Muscle of leg (tissue), 11 donors: ENCODE data around the gene CHCT1. TPM values are rescaled to one million over a fixed set of nuclear protein-coding genes. Genes with fewer than 3 reads are reported as not detected.
"Not testable (repeated sequence)": the region's sequence is repeated elsewhere in the genome, so short reads cannot be mapped to it uniquely, and the experiment has no call there.

Source experiments
- DNase-seq: peaks from one replicate; pipeline ENCODE4 v3.0.0; 2013
- H3K27ac ChIP-seq: one replicate; pipeline ENCODE4 v1.5.1; 2013; ENCODE audit warnings: mild to moderate bottlenecking, low read length, control low read depth
- H3K27me3 ChIP-seq: one replicate; pipeline ENCODE4 v1.6.1; 2013; ENCODE audit warnings: low read length; ENCODE audit not compliant: control insufficient read depth, insufficient read depth
- H3K36me3 ChIP-seq: one replicate; pipeline ENCODE4 v1.6.1; 2013; ENCODE audit warnings: low read length; ENCODE audit not compliant: control insufficient read depth, insufficient read depth
- H3K4me1 ChIP-seq: one replicate; pipeline ENCODE4 v1.6.1; 2013; ENCODE audit warnings: low read length; ENCODE audit not compliant: control insufficient read depth, insufficient read depth
- H3K4me3 ChIP-seq: one replicate; pipeline ENCODE4 v1.5.1; 2013; ENCODE audit warnings: low read length, control low read depth
- H3K9me3 ChIP-seq: replicated peaks from 2 replicates; pipeline ENCODE4 v1.6.1; 2013; ENCODE audit warnings: low read depth, low read length; ENCODE audit not compliant: control insufficient read depth
- WGBS: methylation state at CpG from one replicate; pipeline ENCODE4 v1.1.5; 2013; ENCODE audit warnings: missing lambda C conversion rate; ENCODE audit not compliant: insufficient coverage; 5-methylcytosine and 5-hydroxymethylcytosine counted together
- polyA plus RNA-seq, 8 donors: library from polyadenylated mRNA; unstranded; fragments of 120-200 nt; gene quantifications; one replicate each; pipeline versions ENCODE4 v1.2.1 to v1.2.3, GENCODE V29; 2013; ENCODE audit warnings: inconsistent platforms in 1 of 8, low replicate concordance in 1 of 8; ENCODE audit not compliant: insufficient read length in 8 of 8, insufficient read depth in 1 of 8
- total RNA-seq: library from RNA; stranded (reverse); fragments of 120-200 nt; gene quantifications from one replicate; pipeline ENCODE4 v1.2.4, GENCODE V29; 2013

CHCT1 gene
- total and polyA plus RNA-seq, 9 donors: not detected

- no peaks in the 10 kb centered on the region for H3K9me3 ChIP-seq
- no peaks in the 10 kb centered on the region for H3K36me3 ChIP-seq
- no peaks in the 10 kb centered on the region for H3K27me3 ChIP-seq
- peak; percentile 73 for DNase-seq
- H3K4me1 ChIP-seq: peaks cover 8% of the 10 kb centered on the region
- under 1% methylated on average over 62 of the region's 66 CpGs for WGBS
- peak overlapping the region; percentile 63 for H3K4me3 ChIP-seq
- peak overlapping the region; percentile 13 for H3K27ac ChIP-seq
These were observed 772 bp upstream of the CHCT1 start for GRCh38 chr17:60421273-60422161.

DNA sequence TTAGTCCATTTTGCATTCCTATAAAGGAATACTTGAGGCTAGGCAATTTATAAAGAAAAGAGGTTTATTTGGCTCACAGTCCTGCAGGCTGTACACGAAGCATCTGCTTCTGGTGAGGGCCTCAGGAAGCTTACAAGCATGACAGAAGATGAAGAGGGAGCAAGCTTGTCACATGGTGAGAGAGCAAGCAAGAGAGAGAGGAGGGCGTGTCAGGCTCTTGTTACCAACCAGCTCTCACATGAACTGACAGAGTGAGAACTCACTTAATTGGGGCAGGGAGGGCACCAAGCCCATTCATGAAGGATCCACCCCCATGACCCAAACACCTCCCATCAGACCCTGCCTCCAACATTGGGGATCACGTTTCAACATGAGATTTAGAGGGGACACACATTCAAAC is 1.6 kb downstream of the CHCT1 start:
- H3K27me3 ChIP-seq: no peaks in the 10 kb centered on the region
- no CpG with 5 or more reads among the region's 3 CpGs for WGBS
- peaks cover 8% of the 10 kb centered on the region for H3K4me1 ChIP-seq
- H3K9me3 ChIP-seq: no peaks in the 10 kb centered on the region
- no peak overlapping the region for H3K27ac ChIP-seq
- no peak for DNase-seq
- no peaks in the 10 kb centered on the region for H3K36me3 ChIP-seq
- H3K4me3 ChIP-seq: no peak overlapping the region

GRCh38 chr17:60425626-60426025 is 3.3 kb downstream of the CHCT1 start:
- H3K27me3 ChIP-seq: no peaks in the 10 kb centered on the region
- 90% methylated on average over 5 of the region's 6 CpGs for WGBS
- H3K9me3 ChIP-seq: no peaks in the 10 kb centered on the region
- no peak overlapping the region for H3K27ac ChIP-seq
- H3K36me3 ChIP-seq: no peaks in the 10 kb centered on the region
- peaks cover 8% of the 10 kb centered on the region for H3K4me1 ChIP-seq
- DNase-seq: no peak
- no peak overlapping the region for H3K4me3 ChIP-seq

DNA sequence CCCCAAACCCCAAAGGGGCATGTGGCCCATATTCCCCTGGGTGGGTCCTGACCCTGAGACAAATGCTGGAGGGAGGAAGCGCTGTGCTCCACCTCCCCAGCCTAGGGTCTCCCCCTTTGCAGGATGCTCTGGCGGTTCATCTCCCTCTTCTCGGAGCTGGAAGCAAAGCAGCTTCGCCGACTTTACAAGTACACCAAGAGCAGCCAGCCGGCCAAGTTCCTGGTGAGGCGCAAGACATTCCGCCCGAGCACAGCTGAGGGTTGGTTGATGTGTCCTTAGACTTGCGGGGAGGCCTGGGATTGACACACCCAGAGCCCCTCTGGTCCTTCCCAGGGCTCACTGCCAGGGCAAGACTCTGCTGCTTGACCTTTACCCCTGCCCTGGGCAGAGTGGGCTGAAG is 4.3 kb downstream of the CHCT1 start:
- DNase-seq: no peak
- 77% methylated on average over 5 of the region's 10 CpGs for WGBS
- no peak overlapping the region for H3K4me3 ChIP-seq

GRCh38 chr17:60428491-60428890 is 6.2 kb downstream of the CHCT1 start:
- not testable (repeated sequence) for H3K9me3 ChIP-seq, H3K27ac ChIP-seq, DNase-seq, H3K27me3 ChIP-seq, H3K36me3 ChIP-seq, H3K4me3 ChIP-seq, H3K4me1 ChIP-seq
- WGBS: no CpG with 5 or more reads among the region's 6 CpGs

More for the DNA sequence above, 4.3 kb downstream of the CHCT1 start:
- Histone ChIP-seq H3K27me3 (no peaks in the 10 kb centered on the region), H3K9me3 (no peaks in the 10 kb centered on the region), H3K27ac (no peak overlapping the region), H3K36me3 (no peaks in the 10 kb centered on the region), H3K4me1 (peaks cover 7% of the 10 kb centered on the region)

DNA sequence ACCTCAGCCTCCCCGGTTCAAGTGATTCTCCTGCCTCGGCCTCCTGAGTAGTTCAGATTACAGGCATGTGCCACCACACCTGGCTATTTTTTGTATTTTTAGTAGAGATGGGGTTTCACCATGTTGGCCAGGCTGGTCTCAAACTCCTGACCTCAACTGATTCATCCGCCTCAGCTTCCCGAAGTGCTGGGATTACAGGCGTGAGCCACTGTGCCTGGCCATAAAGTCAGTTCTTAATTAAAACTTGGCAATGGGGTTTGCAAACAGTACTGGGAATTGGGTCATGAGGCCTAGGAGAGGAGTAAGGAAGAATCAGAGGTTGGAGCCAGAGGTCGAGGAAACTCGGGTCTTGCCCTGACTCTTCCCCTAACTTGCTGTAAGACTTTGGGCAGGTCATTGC is 8.3 kb downstream of the CHCT1 start:
- not testable (repeated sequence) for H3K36me3 ChIP-seq, H3K27ac ChIP-seq, H3K27me3 ChIP-seq, DNase-seq, H3K9me3 ChIP-seq, H3K4me1 ChIP-seq, H3K4me3 ChIP-seq
- WGBS: 88% methylated on average over 6 of the region's 7 CpGs

GRCh38 chr17:60433021-60433997 is 11.0 kb downstream of the CHCT1 start:
- not testable (repeated sequence) for H3K36me3 ChIP-seq, H3K4me3 ChIP-seq, H3K9me3 ChIP-seq, H3K27me3 ChIP-seq, H3K4me1 ChIP-seq, H3K27ac ChIP-seq, DNase-seq
- WGBS: 100% methylated on average over 1 of the region's 4 CpGs

- H3K9me3 ChIP-seq: peaks cover 3% of the 10 kb centered on the region
- no peaks in the 10 kb centered on the region for H3K27me3 ChIP-seq
- no peaks in the 10 kb centered on the region for H3K36me3 ChIP-seq
- H3K27ac ChIP-seq: peak overlapping the region; percentile 81
- peak overlapping the region; percentile 15 for H3K4me3 ChIP-seq
- WGBS: 77% methylated on average over 18 of the region's 28 CpGs
- peaks cover 7% of the 10 kb centered on the region for H3K4me1 ChIP-seq
- DNase-seq: peak; percentile 94
These were observed 13.2 kb downstream of the CHCT1 start for GRCh38 chr17:60435244-60436167.

DNA sequence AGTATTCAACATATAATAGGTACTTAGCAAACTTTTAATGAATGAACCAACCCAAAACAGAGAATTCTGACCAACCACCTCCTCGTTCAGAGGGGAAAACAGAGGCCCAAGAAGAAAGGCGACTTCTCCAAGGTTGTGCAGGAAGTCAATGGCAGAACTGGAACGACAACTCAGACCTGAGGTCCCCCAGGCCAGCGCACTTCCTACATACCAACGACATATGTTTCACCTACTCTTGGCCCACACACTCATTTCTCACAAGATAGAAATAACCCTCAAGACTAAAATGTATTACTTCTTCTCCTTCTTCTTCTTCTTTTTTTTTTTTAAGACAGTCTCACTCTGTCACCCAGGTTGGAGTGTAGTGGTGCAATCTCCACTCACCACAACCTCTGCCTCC is 14.4 kb downstream of the CHCT1 start:
- 74% methylated on average over 5 of the region's 5 CpGs for WGBS
- no peak for DNase-seq

More for the DNA sequence above, 14.4 kb downstream of the CHCT1 start:
- Histone ChIP-seq H3K4me1 (peaks cover 7% of the 10 kb centered on the region), H3K27ac (no peak overlapping the region), H3K9me3 (peaks cover 3% of the 10 kb centered on the region), H3K36me3 (no peaks in the 10 kb centered on the region), H3K27me3 (no peaks in the 10 kb centered on the region), H3K4me3 (no peak overlapping the region)
